Natural killer cell (primary cell): ENCODE data around the gene TSEN54. TPM values are rescaled to one million over a fixed set of nuclear protein-coding genes. Genes with fewer than 3 reads are reported as not detected.

Experiments
- ATAC-seq, 3 donors: fragments of 150-1000 bp in 2 of 3; fragments of 200-7000 bp in 1 of 3; cut with Tn5 transposase; 1 replicate in 1 of 3; 2 replicates in 2 of 3; pipeline ENCODE4 v1.10.0; 2021; ENCODE audit warnings: mild to moderate bottlenecking in 2 of 3, moderate library complexity in 2 of 3
- DNase-seq, 2 donors: peaks; one replicate each; pipeline versions ENCODE4 v3.0.0 to v3.0.0-alpha.2; 2013 to 2021; ENCODE audit warnings: mixed read lengths in 1 of 2
- H3K27ac ChIP-seq: one replicate; pipeline ENCODE4 v1.5.1; 2013; ENCODE audit warnings: mild to moderate bottlenecking, low read length
- H3K27me3 ChIP-seq: one replicate; pipeline ENCODE4 v1.6.1; 2013; ENCODE audit warnings: low read length; ENCODE audit not compliant: control insufficient read depth, insufficient read depth
- H3K36me3 ChIP-seq: one replicate; pipeline ENCODE4 v1.6.1; 2013; ENCODE audit warnings: low read length; ENCODE audit not compliant: control insufficient read depth, insufficient read depth
- H3K4me1 ChIP-seq: one replicate; pipeline ENCODE4 v1.6.1; 2013; ENCODE audit warnings: low read length; ENCODE audit not compliant: control insufficient read depth, insufficient read depth
- H3K4me3 ChIP-seq: one replicate; pipeline ENCODE4 v1.5.1; 2013; ENCODE audit warnings: low read length
- H3K9me3 ChIP-seq: one replicate; pipeline ENCODE4 v1.6.1; 2013; ENCODE audit warnings: low read length; ENCODE audit not compliant: control insufficient read depth, insufficient read depth
- H3K27ac Mint-ChIP-seq, 2 donors: one replicate each; pipeline ENCODE4 v1.8.0; 2022; ENCODE audit warnings: mild to moderate bottlenecking in 2 of 2, mixed read lengths in 2 of 2, moderate library complexity in 1 of 2
- H3K27me3 Mint-ChIP-seq, 2 donors: one replicate each; pipeline ENCODE4 v1.8.0; 2022; ENCODE audit warnings: low read depth in 2 of 2, mixed read lengths in 2 of 2
- H3K36me3 Mint-ChIP-seq: one replicate; pipeline ENCODE4 v1.8.0; 2022; ENCODE audit warnings: mixed read lengths
- H3K4me1 Mint-ChIP-seq, 2 donors: one replicate each; pipeline ENCODE4 v1.8.0; 2022; ENCODE audit warnings: mixed read lengths in 2 of 2
- H3K4me3 Mint-ChIP-seq: one replicate; pipeline ENCODE4 v1.8.0; 2022; ENCODE audit warnings: mild to moderate bottlenecking, moderate library complexity, mixed read lengths
- H3K9me3 Mint-ChIP-seq, 2 donors: one replicate each; pipeline ENCODE4 v1.8.0; 2022; ENCODE audit warnings: mixed read lengths in 2 of 2
- CTCF ChIP-seq: fragments of 200-600 bp; IDR thresholded peaks from one replicate; pipeline ENCODE4 v1.8.0; 2022; ENCODE audit warnings: antibody characterized with exemption
- WGBS: methylation state at CpG from one replicate; pipeline ENCODE4 v1.1.7; 2013; ENCODE audit warnings: missing lambda C conversion rate; ENCODE audit not compliant: insufficient coverage; 5-methylcytosine and 5-hydroxymethylcytosine counted together
- intact Hi-C: fragments of 100-400 bp; cut with micrococcal nuclease; formaldehyde crosslinking; loops from one replicate; pipeline ENCODE4 v1.14.2; 2022
- total RNA-seq, 4 donors: library from RNA; stranded (reverse); fragments of 120-200 nt in 1 of 4; gene quantifications; one replicate each; pipeline versions ENCODE4 v1.2.3 to v1.2.4, GENCODE V29; 2013 to 2022

TSEN54 gene
- total RNA-seq, 3 donors from 2014 or later (not counting 1 experiment from before 2014, with no cell fraction given), result 180 to 224 (median 186) TPM

- ATAC-seq, result peak; percentile 90 to 95 (median 92)
- no peaks in the 10 kb centered on the region for H3K9me3 ChIP-seq
- H3K4me1 Mint-ChIP-seq, result peaks cover 5 to 26% of the 10 kb centered on the region in 2 donors
- peak within 1 kb of the TSS; percentile 64 for H3K4me3 ChIP-seq
- H3K9me3 Mint-ChIP-seq, result no peaks in the 10 kb centered on the region
- H3K4me3 Mint-ChIP-seq, result peak within 1 kb of the TSS; percentile 91
- no peaks in the 10 kb centered on the region for H3K36me3 Mint-ChIP-seq
- peak within 1 kb of the TSS; percentile 73 to 78 for H3K27ac Mint-ChIP-seq
- H3K27ac ChIP-seq, result peak within 1 kb of the TSS; percentile 21
- intact Hi-C loops, result loop anchor here (1.0 kb wide), 2 partner anchors 9 to 10 kb away; partner anchors contain the start of gene TSEN54
- peaks cover 30% of the 10 kb centered on the region for H3K4me1 ChIP-seq
- TF ChIP-seq CTCF, result no peak
- H3K36me3 ChIP-seq, result peaks cover 25% of the 10 kb centered on the region
- peak; percentile 77 to 94 for DNase-seq
- under 1% methylated on average over 108 of the region's 108 CpGs for WGBS
- no peaks in the 10 kb centered on the region for H3K27me3 ChIP-seq
- H3K27me3 Mint-ChIP-seq, result no peaks in the 10 kb centered on the region
Observed at GRCh38 chr17:75524970-75525805, 8.9 kb downstream of the TSEN54 start, which contains the start of gene LLGL2. Gene LLGL2, plus strand, starts transcription at chr17:75525697. Its CDS starts 17,730 bp downstream, at chr17:75543427.

DNA sequence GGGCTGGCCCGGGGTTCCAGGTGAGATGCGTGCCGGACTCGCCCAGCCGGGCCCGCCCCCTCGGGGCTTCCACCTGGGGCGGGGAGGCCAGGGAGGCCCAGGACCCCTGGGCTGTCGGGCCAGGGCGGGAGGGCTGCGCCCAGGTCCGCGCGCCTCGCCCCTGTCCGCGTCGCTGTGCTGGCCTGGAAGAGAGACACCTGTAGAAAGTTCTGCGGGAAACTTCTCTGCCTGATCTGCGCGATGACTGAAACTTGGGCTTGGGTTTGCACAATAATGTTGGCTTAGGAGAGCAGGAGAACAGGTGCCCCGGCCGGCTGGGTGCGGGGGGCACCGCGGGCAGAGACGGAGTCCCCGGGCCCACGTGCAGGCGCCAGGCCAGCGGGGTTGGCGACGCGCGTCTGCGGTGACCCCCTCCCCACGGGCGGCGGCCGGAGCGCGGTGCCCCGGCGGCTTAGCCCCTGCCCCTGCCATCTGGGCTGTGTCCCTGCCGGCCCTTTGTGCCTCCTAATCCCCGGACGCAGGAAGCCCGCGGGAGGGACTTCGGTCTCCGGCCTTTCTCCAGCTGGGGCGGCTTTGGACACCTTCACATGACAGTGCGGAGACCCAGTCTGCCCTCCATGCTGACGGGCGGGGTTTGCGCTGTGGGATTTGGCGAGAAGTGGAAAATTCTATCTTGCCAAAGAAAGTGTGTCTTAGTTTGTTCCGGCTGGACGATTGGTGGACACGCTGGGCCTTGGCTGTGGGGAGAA, 9.7 kb downstream of the TSEN54 start:
- H3K27ac ChIP-seq, result peak overlapping the region; percentile 21
- 4% methylated on average over 60 of the region's 60 CpGs for WGBS
- no peaks in the 10 kb centered on the region for H3K9me3 ChIP-seq

DNA sequence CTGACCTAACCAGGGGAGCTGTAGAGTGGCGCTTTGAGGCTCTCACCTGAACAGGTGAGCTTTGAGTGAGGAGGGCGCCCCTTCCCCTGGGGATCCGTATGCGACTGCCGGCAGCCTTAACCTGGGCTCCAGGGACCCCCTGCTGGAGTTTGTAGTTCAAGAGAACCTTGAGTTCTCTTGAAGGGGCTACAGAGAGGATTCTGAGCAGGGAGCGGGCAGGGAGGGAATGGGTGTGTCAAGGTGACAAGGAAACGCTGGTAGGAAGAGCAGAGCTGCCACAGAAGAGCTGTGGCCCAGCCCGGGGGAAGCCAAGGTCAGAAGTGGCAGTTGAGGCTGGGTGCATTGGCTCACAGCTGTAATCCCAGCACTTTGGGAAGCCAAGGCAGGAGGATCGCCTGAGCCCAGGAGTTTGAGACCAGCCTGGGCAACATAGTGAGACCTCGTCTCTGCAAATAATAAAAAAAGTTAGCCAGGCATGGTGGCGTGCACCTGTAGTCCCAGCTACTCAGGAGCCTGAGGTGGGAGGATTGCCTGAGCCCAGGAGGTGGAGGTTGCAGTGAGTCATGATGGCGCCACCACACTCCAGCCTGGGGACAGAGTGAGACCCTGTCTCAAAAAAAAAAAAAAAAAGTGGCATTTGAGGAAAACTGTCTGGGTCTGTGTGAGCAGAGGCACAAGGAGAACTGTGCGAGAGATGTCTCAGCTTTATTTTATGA, 10.4 kb downstream of the TSEN54 start:
- peak overlapping the region; percentile 91 for H3K4me3 Mint-ChIP-seq
- Histone ChIP-seq H3K4me3 (peak overlapping the region; percentile 54), H3K9me3 (no peaks in the 10 kb centered on the region), H3K27ac (peak overlapping the region; percentile 21), H3K4me1 (peaks cover 30% of the 10 kb centered on the region), H3K36me3 (peaks cover 13% of the 10 kb centered on the region), H3K27me3 (no peaks in the 10 kb centered on the region)
- H3K4me1 Mint-ChIP-seq, result peaks cover 5 to 38% of the 10 kb centered on the region in 2 donors
- peak overlapping the region; percentile 73 to 78 for H3K27ac Mint-ChIP-seq
- intact Hi-C loops, result no loop called here
- WGBS, result 50% methylated on average over 13 of the region's 13 CpGs
- no peaks in the 10 kb centered on the region for H3K9me3 Mint-ChIP-seq
- H3K27me3 Mint-ChIP-seq, result no peaks in the 10 kb centered on the region
- DNase-seq (no peak), ATAC-seq (no peak)
- no peaks in the 10 kb centered on the region for H3K36me3 Mint-ChIP-seq
- no peak for TF ChIP-seq CTCF

More for the DNA sequence above, 9.7 kb downstream of the TSEN54 start:
- Mint-ChIP-seq H3K4me1 (peaks cover 5 to 30% of the 10 kb centered on the region in 2 donors), H3K4me3 (peak overlapping the region; percentile 91), H3K36me3 (no peaks in the 10 kb centered on the region), H3K27ac (peak overlapping the region; percentile 73 to 78), H3K9me3 (no peaks in the 10 kb centered on the region), H3K27me3 (no peaks in the 10 kb centered on the region)
- Histone ChIP-seq H3K36me3 (peaks cover 20% of the 10 kb centered on the region), H3K4me1 (peaks cover 30% of the 10 kb centered on the region), H3K4me3 (peak overlapping the region; percentile 54), H3K27me3 (no peaks in the 10 kb centered on the region)
- no peak for TF ChIP-seq CTCF
- ATAC-seq (no peak), DNase-seq (no peak)
- intact Hi-C loops, result loop anchor here (1.0 kb wide), 2 partner anchors 9 to 10 kb away; partner anchors contain the start of gene TSEN54
